NCI-H146 treated with DMSO at 0.1 percent for 48 hours (cell line): ENCODE measurements around the gene TCEAL2.
"Not testable (repeated sequence)": the region's sequence is repeated elsewhere in the genome, so short reads cannot be mapped to it uniquely, and the experiment has no call there.

ENCODE experiments used
- DNase-seq: peaks from one replicate; lab custom pipeline; 2025; ENCODE audit not compliant: unreplicated experiment; lab: John Stamatoyannopoulos, UW

Gene TCEAL2

DNA sequence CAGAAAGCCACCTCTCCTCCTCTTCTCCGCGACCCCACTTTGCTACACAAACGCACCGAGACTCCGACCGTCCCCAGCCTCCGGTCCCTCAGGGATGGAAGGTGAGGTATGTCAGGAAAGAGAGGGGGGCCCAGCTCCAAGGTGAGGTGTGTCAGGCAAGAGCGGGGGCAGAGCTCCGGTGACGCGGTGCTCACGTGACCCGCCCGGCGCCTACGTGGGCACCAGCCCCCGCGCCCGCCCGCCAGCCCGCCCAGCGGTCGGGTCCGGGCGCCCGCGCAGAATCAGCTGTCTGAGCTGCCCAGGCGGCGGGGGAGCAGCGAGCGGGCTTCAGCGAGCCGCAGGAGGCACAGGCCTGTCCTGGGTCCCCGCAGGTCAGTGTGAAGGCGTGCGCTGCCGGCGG, at the start of gene TCEAL2:
Gene TCEAL2, plus strand, starts transcription at position 244 of the 400 bp plus-strand sequence. CDS start 1,152 bp downstream, outside the sequence.
- peak; percentile 2 for DNase-seq

DNA sequence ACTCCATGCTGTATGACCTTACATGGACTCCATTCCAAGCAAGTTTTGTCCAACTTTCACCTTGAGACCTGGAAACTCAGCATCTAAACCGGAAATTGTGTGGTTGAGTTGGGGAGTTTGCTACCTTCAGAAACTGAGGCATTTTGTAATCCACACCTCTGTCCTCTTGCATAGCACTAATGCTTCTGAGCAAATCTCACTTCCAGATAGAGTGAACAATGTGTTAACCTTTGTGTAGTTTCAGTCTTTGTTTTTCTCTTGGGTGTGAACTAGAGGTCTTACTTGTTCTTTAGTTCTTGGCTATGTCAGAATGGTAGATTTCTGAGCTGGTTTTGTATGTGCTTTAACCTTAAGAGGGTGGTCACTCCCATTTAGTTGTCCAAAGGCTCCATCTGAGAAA, 48.1 kb upstream of the TCEAL2 start:
- DNase-seq = no peak

DNA sequence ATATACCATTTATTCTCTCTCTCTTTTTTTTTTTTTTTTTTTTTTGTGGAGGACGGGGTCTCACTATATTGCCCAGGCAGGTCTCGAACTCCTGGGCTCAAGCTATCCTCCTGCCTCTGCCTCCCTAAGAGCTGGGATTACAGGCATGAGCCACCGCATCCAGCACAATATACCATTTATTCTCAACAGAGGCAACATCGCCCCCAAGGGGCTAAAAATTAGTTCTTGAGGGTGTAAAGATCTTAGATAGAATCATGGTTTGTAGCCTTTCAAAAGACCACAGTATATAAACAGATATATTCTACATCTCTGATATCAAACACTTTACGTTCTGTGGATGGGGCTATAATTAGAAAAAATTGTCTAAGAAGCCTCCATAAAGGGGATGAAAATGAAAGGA, 39.8 kb upstream of the TCEAL2 start:
- DNase-seq = no peak

DNA sequence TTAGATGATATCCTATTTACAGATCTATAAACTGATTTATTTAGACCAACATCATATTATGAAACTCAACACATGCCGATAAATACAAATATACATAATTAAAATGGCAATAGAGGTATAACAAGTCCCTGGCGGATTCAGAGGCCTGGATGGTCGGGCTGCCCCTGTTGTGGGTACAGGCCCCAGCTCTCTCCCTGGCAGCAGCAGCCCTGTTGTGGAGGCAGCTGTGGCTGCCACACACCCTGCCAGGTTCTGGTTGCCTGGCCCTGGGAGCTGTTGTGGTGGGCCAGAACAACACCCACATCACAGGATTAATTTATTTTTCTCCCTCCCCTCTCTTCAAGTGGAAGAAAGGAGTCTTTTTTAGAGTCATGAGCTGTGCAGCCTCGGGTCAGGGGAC, 12.1 kb upstream of the TCEAL2 start:
- no peak for DNase-seq

DNA sequence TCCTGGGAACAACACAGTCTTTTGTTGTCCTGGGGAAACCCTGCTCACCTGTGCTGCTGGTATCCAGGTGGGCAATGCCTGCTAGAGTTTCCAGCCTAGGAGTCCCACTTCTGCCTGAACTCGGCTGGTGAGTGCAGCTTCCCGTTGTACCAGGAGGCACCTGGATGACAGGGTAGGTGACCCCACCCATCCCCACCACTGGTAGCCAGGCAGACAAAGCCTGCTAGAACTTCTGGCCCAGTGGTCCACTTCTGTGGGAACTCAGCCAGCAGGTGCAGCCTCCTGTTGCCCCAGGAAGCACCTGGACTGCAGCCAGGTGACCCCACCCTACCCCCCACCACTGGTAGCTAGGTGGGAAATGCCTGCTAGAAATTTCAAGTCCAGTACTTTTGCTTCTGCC, 9.7 kb upstream of the TCEAL2 start:
- DNase-seq = no peak

DNA sequence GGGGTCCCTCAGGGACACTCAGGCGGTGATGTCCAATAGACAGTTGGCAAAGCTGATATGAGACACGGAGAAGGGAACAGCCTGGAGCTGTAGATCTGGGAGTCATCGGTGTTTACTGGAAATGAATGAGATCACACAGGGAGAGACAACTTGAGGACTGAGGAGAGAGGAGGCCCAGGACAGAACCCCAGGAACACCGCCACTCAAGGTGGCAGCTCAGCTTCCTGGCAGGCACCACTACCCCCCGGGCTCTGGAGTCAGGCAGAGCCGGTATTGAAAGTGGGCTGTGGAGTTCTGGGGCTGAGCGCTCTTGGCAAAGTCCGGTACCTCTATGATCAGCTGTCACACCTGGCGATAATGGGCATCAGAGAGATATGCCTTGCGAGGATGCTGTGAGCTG, 465 bp upstream of the TCEAL2 start:
- DNase-seq = not testable (repeated sequence)

DNA sequence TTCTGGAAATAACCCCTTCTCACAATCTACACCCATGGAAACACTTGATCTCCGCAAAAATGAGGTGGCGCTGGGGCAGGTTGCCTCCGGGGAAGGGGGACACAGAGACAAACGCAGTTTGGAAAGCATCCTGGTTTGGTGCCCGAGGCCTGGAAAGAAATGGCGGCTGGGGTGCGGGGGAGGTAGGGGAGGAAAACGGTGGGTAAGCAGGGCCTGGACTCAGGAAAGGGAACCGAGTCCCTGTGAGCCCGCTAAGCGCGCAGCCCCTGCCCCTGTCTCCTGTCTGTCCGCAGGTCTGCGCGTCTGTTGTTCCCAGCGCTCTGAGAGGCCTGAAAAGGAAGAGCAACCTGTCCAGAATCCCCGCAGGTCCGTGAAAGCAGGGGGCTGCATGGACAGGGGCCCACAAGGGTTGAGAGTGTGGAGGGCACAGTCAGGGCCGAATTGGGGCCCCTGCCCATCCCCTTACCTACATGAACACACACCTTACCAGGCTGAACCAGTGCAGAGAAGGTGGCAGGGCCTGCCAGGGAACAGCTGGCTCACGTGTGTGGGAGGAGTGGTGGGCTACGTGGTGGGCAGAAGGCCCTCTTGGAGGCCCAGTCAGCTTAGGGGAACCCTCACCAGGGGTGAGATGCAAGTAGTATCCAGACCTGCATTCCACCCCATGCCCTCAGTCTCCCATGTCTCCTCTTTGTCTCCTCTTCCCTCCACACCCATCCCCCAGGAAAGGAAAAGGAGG, 770 bp downstream of the TCEAL2 start:
- not testable (repeated sequence) for DNase-seq

DNA sequence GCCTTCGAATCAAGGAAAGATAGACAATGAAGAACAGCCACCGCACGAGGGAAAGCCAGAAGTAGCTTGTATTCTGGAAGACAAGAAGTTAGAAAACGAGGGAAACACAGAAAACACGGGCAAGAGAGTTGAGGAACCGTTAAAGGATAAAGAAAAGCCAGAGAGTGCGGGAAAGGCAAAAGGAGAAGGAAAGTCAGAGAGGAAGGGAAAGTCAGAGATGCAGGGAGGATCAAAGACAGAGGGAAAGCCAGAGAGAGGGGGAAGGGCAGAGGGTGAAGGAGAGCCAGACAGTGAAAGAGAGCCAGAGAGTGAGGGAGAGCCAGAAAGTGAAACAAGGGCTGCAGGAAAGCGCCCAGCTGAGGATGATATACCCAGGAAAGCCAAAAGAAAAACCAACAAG, 1.4 kb downstream of the TCEAL2 start:
- no peak for DNase-seq

DNA sequence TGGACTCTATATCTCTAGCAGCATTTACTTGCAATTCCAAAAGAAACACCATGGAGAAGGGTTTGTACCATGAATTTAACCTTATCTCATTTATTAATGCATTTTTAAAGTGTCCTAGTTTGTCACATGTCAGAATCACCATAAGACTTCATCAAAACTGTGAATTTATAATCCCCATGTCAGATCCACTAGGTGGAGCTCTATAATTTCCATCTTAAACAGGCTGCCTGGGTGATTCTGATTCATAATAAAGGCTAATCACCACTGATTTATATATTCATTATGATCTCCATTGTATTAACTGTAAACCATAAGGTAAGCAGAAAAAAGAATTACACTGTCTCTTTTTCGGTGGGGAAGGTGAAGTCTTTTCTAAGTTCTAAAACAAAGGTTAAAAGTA, 4.0 kb downstream of the TCEAL2 start:
- no peak for DNase-seq

DNA sequence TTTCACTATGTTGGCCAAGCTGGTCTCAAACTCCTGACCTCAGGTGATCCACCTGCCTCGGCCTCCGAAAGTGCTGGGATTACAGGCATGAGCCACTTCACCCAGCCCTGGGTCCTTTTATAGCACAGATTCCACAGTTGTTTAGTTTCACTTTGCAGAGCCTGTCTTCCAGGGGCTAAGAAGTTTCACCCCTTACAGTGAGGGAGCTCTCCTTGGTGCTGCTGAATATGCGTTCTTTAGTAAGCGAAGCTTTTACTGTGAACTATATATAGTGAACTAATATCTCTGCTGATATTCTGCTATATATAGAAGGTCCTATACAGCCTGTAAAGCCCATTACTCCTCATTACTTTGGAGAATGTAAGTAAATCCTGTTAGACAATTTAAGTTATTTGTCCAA, 12.6 kb downstream of the TCEAL2 start:
- DNase-seq = no peak

DNA sequence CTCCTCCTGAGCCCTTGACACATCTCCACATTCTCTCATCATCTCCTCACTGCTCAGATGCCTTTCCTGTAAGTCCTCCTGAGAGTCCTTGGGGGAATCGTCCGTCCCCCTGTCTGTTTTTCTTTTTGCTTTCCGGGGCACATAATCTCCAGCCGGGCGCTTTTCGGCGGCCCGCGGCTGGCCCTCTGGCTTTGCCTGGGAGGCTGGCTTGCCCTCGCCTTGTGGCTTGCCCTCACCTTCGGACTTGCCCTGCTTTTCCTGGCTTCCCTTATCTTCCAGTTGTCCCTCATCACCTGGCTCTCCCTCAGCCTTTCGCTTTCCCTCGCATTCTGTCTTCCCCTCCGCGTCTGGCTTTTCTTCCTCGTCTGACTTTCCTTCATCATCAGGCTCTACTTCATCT, 15.4 kb downstream of the TCEAL2 start:
- DNase-seq = not testable (repeated sequence)

DNA sequence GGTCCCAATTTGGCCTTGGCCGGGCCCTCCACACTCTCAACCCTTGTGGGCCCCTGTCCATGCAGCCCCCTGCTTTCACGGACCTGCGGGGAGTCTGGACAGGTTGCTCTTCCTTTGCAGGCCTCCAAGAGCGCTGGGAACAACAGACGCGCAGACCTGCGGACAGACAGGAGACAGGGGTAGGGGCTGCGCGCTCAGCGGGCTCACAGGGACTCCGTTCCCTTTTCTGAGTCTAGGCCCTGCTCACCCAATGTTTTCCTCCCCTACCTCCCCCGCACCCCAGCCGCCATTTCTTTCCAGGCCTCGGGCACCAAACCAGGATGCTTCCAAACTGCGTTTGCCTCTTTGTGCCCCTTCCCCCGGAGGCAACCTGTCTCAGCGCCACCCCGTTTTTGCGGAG, 16.2 kb downstream of the TCEAL2 start:
- not testable (repeated sequence) for DNase-seq

DNA sequence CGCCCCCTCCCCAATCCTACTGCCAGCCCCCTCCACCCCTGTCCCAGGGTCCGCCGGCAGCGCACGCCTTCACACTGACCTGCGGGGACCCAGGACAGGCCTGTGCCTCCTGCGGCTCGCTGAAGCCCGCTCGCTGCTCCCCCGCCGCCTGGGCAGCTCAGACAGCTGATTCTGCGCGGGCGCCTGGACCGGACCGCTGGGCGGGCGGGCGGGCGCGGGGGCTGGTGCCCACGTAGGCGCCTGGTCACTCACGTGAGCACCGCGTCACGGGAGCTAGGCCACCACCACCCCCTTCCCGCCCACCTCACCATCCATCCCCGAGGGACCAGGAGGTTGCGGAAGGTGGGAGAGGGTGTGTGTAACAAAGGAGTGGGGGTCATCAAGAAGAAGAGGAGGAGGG, 16.8 kb downstream of the TCEAL2 start, which contains the start of gene TCEAL6:
Gene TCEAL6, minus strand, starts transcription at position 208 of the 400 bp plus-strand sequence.
- DNase-seq = not testable (repeated sequence)

DNA sequence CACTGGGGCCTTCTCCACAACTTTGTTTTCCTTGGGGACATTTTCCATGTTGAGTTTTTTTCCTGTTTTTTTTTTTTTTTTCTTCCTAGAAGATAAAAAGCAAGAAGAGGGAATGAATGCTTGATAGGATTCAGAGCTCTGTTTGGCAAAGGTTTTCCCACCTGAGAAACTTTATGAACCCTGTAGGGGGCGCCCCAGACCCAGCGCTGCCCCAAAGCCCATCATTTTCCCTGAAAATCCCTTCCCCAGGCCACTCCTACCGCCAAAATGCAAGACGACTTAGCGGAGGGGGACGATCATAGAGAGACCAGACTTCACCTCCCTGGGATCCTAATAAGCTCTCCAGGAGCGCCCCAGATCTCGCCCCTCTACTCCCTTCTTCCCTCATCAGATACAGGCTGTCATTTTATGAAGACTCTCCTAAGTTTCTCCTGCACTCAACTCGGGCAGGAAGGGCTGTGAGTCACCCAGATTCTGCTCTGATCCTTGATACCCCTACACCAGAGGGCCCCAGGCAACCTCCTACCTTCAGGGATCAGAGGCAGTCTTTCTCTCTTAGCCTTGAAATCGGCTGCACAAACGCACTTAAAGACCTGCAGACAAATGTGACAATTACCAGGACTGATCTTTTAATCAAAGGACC, 28.9 kb downstream of the TCEAL2 start:
- no peak for DNase-seq

DNA sequence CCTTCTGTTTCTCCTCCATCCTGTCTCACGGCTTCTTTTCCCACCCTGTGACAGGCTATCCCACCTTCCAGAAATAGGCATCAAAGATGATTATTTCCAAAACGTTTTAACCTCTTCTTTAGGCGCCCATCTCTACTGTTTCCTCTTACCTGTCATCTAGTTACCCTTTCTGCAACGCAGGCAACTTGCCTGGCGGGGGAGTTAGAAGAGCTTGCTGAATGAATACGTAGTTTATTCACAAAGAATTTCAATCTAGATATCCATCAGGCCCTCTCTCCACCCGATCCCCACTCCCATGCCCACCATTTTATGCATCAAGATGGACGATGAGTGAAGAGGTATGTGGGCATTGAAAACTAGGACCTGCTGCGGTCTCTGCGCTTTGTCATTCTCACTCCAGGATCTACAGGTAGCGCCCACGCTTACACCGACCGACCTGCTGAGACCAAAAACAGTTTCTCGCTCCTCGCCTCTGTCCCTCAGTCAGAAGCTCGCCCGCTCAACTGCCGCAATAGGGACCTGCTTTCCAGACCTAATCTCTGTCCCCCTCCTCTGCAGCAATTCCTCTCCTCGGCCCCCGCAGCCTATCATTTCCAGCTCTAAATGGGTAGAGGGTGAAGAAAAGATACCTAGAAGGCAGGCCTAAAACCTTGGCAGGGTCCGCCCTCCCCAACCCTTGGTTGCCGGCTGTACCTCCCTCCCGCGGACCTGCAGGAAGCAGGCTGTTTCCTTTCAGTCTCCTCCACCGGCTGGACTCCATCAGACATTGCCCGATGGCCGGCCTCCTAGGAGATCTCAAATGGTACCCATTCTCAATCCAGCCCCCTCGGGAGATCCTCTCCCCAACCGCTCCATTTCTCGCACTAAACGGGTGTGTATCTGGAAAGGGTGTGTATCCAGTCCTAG, 29.7 kb downstream of the TCEAL2 start:
- DNase-seq = no peak

DNA sequence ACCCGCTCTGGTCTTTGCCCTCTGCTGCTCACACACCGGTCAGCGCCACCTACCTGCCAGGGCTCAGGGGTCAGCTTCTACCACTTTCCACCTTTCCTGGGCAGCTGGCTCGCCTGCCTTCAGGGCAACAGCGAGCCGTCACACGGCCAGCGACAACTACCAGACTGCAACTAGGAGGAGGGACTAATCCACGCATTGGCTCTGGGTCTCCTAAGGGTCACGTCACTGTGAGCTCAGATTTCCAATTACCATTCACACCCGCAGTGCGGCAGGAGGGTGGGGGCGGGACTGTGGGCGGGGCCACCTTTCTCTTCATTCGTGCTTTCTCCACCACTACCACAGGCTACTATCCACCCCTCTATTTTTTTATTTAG, 30.3 kb downstream of the TCEAL2 start, which contains the start of gene BEX5:
Gene BEX5, minus strand, starts transcription at position 172 of the 374 bp plus-strand sequence. CDS start 1,712 bp downstream, outside the sequence.
- peak; percentile 79 for DNase-seq
